ENCODE measurements around the gene SEMA3D. TPM values are rescaled to one million over a fixed set of nuclear protein-coding genes. Genes with fewer than 3 reads are reported as not detected.
"Not testable (repeated sequence)": the region's sequence is repeated elsewhere in the genome, so short reads cannot be mapped to it uniquely, and the experiment has no call there.

Gene SEMA3D
- total RNA-seq, 4 donors from 2014 or later, result 1.4 to 1.6 (median 1.5) TPM; not detected in 1

GRCh38 chr7:85000735-85001350 lies 186.0 kb downstream of the SEMA3D start:
- in situ Hi-C loops (cut with MboI; ENCODE audit: low pct_ligation_motif_present in 1 of 4, low pct_unique_long_range_greater_than_20kb in 1 of 4, low sequenced_read_pairs in 3 of 4), result loop anchor here in 2 of 4 donors (25.0 kb wide), 1 partner anchor 814 kb away; the partner anchor contains the start of gene SEMA3A (in 2 of the 2)
- DNase-seq, result no peak
- no peak for TF ChIP-seq POLR2A (IDR thresholded peaks at IDR 0.05)
- no peak for TF ChIP-seq POLR2AphosphoS5 (IDR thresholded peaks at IDR 0.05)
- no peak for TF ChIP-seq EP300 (IDR thresholded peaks at IDR 0.05; ENCODE audit: low read depth)
- TF ChIP-seq CTCF (IDR thresholded peaks at IDR 0.05), result no peak

GRCh38 chr7:84999450-84999849 lies 187.4 kb downstream of the SEMA3D start:
- no peaks in the 10 kb centered on the region for H3K27me3 ChIP-seq
- no peak overlapping the region for H3K27ac ChIP-seq
- no peaks in the 10 kb centered on the region for H3K9me3 ChIP-seq
- WGBS, 2 donors (ENCODE audit: low coverage in 1 of 2), result 81 to 85% methylated on average over 8 of the region's 8 CpGs
- intact Hi-C loops (cut with DNase I; ENCODE audit: low total_unique reads) (no loop called here), in situ Hi-C loops (cut with MboI; ENCODE audit: low pct_ligation_motif_present in 1 of 4, low pct_unique_long_range_greater_than_20kb in 1 of 4, low sequenced_read_pairs in 3 of 4) (no loop called here)
- TF ChIP-seq POLR2AphosphoS5 (IDR thresholded peaks at IDR 0.05) (no peak), POLR2A (IDR thresholded peaks at IDR 0.05) (no peak), CTCF (IDR thresholded peaks at IDR 0.05) (no peak), EP300 (IDR thresholded peaks at IDR 0.05; ENCODE audit: low read depth) (no peak)
- no peaks in the 10 kb centered on the region for H3K4me1 ChIP-seq
- DNase-seq, result no peak
- H3K4me3 ChIP-seq, result no peak overlapping the region
- no peaks in the 10 kb centered on the region for H3K36me3 ChIP-seq

More at GRCh38 chr7:85000735-85001350, 186.0 kb downstream of the SEMA3D start:
- no peak overlapping the region for H3K27ac ChIP-seq
- intact Hi-C loops (cut with DNase I; ENCODE audit: low total_unique reads), result no loop called here
- H3K36me3 ChIP-seq, result no peaks in the 10 kb centered on the region
- no peaks in the 10 kb centered on the region for H3K27me3 ChIP-seq
- WGBS, 2 donors (ENCODE audit: low coverage in 1 of 2), result 74 to 100% methylated on average over 1 of the region's 1 CpG
- H3K4me1 ChIP-seq, result no peaks in the 10 kb centered on the region
- no peaks in the 10 kb centered on the region for H3K9me3 ChIP-seq
- no peak overlapping the region for H3K4me3 ChIP-seq

- no peak overlapping the region for H3K4me3 ChIP-seq
- no peak overlapping the region for H3K27ac ChIP-seq
- TF ChIP-seq POLR2AphosphoS5 (IDR thresholded peaks at IDR 0.05) (no peak), EP300 (IDR thresholded peaks at IDR 0.05; ENCODE audit: low read depth) (no peak), CTCF (IDR thresholded peaks at IDR 0.05) (no peak), POLR2A (IDR thresholded peaks at IDR 0.05) (no peak)
- H3K4me1 ChIP-seq, result no peaks in the 10 kb centered on the region
- H3K36me3 ChIP-seq, result no peaks in the 10 kb centered on the region
- no peaks in the 10 kb centered on the region for H3K9me3 ChIP-seq
- intact Hi-C loops (cut with DNase I; ENCODE audit: low total_unique reads), result no loop called here
- no peak for DNase-seq
- in situ Hi-C loops (cut with MboI; ENCODE audit: low pct_ligation_motif_present in 1 of 4, low pct_unique_long_range_greater_than_20kb in 1 of 4, low sequenced_read_pairs in 3 of 4), result no loop called here
- no peaks in the 10 kb centered on the region for H3K27me3 ChIP-seq
Measured at GRCh38 chr7:84998665-84999064, 188.2 kb downstream of the SEMA3D start.

- TF ChIP-seq EP300 (IDR thresholded peaks at IDR 0.05; ENCODE audit: low read depth) (no peak), POLR2A (IDR thresholded peaks at IDR 0.05) (no peak), POLR2AphosphoS5 (IDR thresholded peaks at IDR 0.05) (no peak), CTCF (IDR thresholded peaks at IDR 0.05) (no peak)
- Histone ChIP-seq H3K27me3 (no peaks in the 10 kb centered on the region), H3K27ac (no peak overlapping the region), H3K4me3 (no peak overlapping the region), H3K4me1 (no peaks in the 10 kb centered on the region), H3K36me3 (no peaks in the 10 kb centered on the region), H3K9me3 (no peaks in the 10 kb centered on the region)
- intact Hi-C loops (cut with DNase I; ENCODE audit: low total_unique reads), result no loop called here
- 61% methylated on average over 2 of the region's 2 CpGs for WGBS, 2 donors (ENCODE audit: low coverage in 1 of 2)
- no peak for DNase-seq
- in situ Hi-C loops (cut with MboI; ENCODE audit: low pct_ligation_motif_present in 1 of 4, low pct_unique_long_range_greater_than_20kb in 1 of 4, low sequenced_read_pairs in 3 of 4), result no loop called here
Measured at GRCh38 chr7:84997626-84998025, 189.2 kb downstream of the SEMA3D start.

- in situ Hi-C loops (cut with MboI; ENCODE audit: low pct_ligation_motif_present in 1 of 4, low pct_unique_long_range_greater_than_20kb in 1 of 4, low sequenced_read_pairs in 3 of 4); H3K27me3 ChIP-seq; H3K27ac ChIP-seq; DNase-seq; H3K4me1 ChIP-seq; H3K9me3 ChIP-seq; H3K36me3 ChIP-seq; H3K4me3 ChIP-seq; intact Hi-C loops (cut with DNase I; ENCODE audit: low total_unique reads): not testable (repeated sequence)
- whole genome bisulfite sequencing, 2 donors (ENCODE audit: low coverage in 1 of 2), result 90% methylated on average over 9 of the region's 9 CpGs; no CpG with 5 or more reads in 1 of the 2 donors
Measured at GRCh38 chr7:84992954-84993353, 193.9 kb downstream of the SEMA3D start.

Measured in transverse colon (tissue), 4 donors.